Fibroblast of lung (primary cell): ENCODE results near the gene CFAP45.

Experiments used
- EZH2 ChIP-seq: IDR thresholded peaks from 2 replicates; pipeline ENCODE4 v1.5.1; 2012; ENCODE audit warnings: low read length, control low read depth, mild to moderate bottlenecking; ENCODE audit errors: missing control alignments
- TF ChIP-seq, protein P1 (sequence below), 2 donors: IDR thresholded peaks in 1 of 2; conservative IDR thresholded peaks in 1 of 2; 1 replicate in 1 of 2; 2 replicates in 1 of 2; pipeline ENCODE4 v1.5.1; 2011 to 2012; ENCODE audit warnings: low read length in 2 of 2, control low read depth in 1 of 2, inconsistent platforms in 1 of 2, low read depth in 1 of 2, mild to moderate bottlenecking in 1 of 2

DNA sequence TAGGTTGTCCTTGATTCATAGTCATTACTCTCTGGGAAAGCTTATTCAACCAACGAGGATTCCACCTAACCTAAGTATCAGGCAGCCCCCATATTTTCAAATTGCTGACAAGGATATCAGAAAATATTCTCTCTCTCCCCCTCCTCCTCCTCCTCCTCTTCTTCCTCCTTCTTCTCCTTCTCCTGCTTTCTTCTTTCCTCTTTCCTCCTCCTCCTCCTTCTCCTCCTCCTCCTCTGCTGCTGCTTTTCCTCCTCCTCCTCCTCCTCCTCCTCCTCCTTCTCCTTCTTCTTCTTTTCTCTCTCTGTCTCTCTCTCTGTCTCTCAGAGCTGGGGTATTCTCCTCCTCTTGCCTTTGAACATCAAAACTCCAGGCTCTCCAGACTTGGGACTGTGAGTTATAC lies 48.0 kb upstream of the CFAP45 start:
- TF ChIP-seq, protein P1, sequence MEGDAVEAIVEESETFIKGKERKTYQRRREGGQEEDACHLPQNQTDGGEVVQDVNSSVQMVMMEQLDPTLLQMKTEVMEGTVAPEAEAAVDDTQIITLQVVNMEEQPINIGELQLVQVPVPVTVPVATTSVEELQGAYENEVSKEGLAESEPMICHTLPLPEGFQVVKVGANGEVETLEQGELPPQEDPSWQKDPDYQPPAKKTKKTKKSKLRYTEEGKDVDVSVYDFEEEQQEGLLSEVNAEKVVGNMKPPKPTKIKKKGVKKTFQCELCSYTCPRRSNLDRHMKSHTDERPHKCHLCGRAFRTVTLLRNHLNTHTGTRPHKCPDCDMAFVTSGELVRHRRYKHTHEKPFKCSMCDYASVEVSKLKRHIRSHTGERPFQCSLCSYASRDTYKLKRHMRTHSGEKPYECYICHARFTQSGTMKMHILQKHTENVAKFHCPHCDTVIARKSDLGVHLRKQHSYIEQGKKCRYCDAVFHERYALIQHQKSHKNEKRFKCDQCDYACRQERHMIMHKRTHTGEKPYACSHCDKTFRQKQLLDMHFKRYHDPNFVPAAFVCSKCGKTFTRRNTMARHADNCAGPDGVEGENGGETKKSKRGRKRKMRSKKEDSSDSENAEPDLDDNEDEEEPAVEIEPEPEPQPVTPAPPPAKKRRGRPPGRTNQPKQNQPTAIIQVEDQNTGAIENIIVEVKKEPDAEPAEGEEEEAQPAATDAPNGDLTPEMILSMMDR (conservative IDR thresholded peaks at IDR 0.05 in 1 of 2, IDR thresholded peaks at IDR 0.05 in 1 of 2; ENCODE audit: low read depth in 1 of 2, low read length in 2 of 2), result no peak
- TF ChIP-seq EZH2, result no peak
